HepG2 (cell line): ENCODE data around the gene FLYWCH1. TPM values are rescaled to one million over a fixed set of nuclear protein-coding genes. Genes with fewer than 3 reads are reported as not detected.

Source experiments
- ATAC-seq: fragments of 200-7000 bp; cut with Tn5 transposase; 3 replicates; pipeline ENCODE4 v1.9.1; 2020; ENCODE audit warnings: mild to moderate bottlenecking, moderate library complexity
- BruUV-seq: library from RNA; stranded (reverse); fragments of 400-500 nt; replicated peaks from 2 replicates; lab custom pipeline; 2021; lab: Mats Ljungman, UMichigan
- CTCF ChIA-PET: fragments of 300-600 bp; formaldehyde crosslinking; extraction: SDS; loops from one replicate; lab custom pipeline; 2021; ENCODE audit warnings: low total read pairs, inconsistent platforms, low intra/inter-chr PET ratio; lab: Yijun Ruan, JAX
- POLR2A ChIA-PET: fragments of 350-600 bp; sonication (Branson Sonifier 250); formaldehyde crosslinking; loops from one replicate; lab custom pipeline; 2020; ENCODE audit warnings: antibody characterized with exemption, inconsistent platforms; lab: Yijun Ruan, JAX
- DNase-seq: peaks from one replicate; pipeline ENCODE4 v3.0.0-alpha.2; 2015; ENCODE audit warnings: low spot score
- FAIRE-seq: peaks from 3 replicates; lab custom pipeline; 2011; peaks lifted over from hg19 to GRCh38; lab: Jason Lieb, UNC
- H2AFZ ChIP-seq: one replicate; pipeline ENCODE4 v1.6.1; 2011; ENCODE audit warnings: low read length, inconsistent platforms
- H3K27ac ChIP-seq: fragments of 300-600 bp; 3 replicates; pipeline ENCODE4 v1.8.0; 2011; ENCODE audit warnings: mixed run types, mild to moderate bottlenecking, mixed read lengths, low read length, inconsistent platforms; ENCODE audit not compliant: insufficient read depth; ENCODE audit errors: extremely low read length
- H3K27me3 ChIP-seq, 2 experiments: fragments of 200-600 bp in 1 of 2; 2 replicates in 1 of 2; 3 replicates in 1 of 2; pipeline versions ENCODE4 v1.6.0 to v1.8.0; 2011; ENCODE audit warnings: low read length in 2 of 2, mild to moderate bottlenecking in 2 of 2, moderate library complexity in 2 of 2, inconsistent platforms in 1 of 2; ENCODE audit not compliant: insufficient read depth in 2 of 2, control insufficient read depth in 1 of 2
- H3K36me3 ChIP-seq, 2 experiments: fragments of 200-600 bp in 1 of 2; replicated peaks in 1 of 2; 2 replicates in 1 of 2; 3 replicates in 1 of 2; pipeline versions ENCODE4 v1.5.1 to v1.8.0; 2011; ENCODE audit warnings: low read length in 2 of 2, inconsistent platforms in 1 of 2; ENCODE audit not compliant: insufficient read depth in 2 of 2, control insufficient read depth in 1 of 2
- H3K4me1 ChIP-seq: 2 replicates; pipeline ENCODE4 v1.5.1; 2012; ENCODE audit warnings: low read length, inconsistent platforms; ENCODE audit not compliant: insufficient read depth
- H3K4me2 ChIP-seq: 2 replicates; pipeline ENCODE4 v1.6.0; 2011; ENCODE audit warnings: low read depth, low read length, inconsistent platforms
- H3K4me3 ChIP-seq, 3 experiments: fragments of 200-600 bp in 1 of 3; sonication (generic), shearing (Covaris generic) in 1 of 3; replicated peaks in 1 of 3; 2 replicates each; pipeline ENCODE4 v1.5.1; 2011 to 2016; ENCODE audit warnings: low read length in 3 of 3, inconsistent platforms in 2 of 3, low read depth in 2 of 3, mild to moderate bottlenecking in 2 of 3, control low read depth in 1 of 3, mixed read lengths in 1 of 3; ENCODE audit not compliant: insufficient read depth in 1 of 3
- H3K79me2 ChIP-seq: one replicate; pipeline ENCODE4 v1.6.1; 2011; ENCODE audit warnings: low read length, inconsistent platforms; ENCODE audit not compliant: insufficient read depth
- H3K9ac ChIP-seq: 2 replicates; pipeline ENCODE4 v1.6.0; 2011; ENCODE audit warnings: mild to moderate bottlenecking, low read depth, low read length, inconsistent platforms; ENCODE audit not compliant: insufficient read depth
- H3K9me3 ChIP-seq: 2 replicates; pipeline ENCODE4 v1.5.1; 2012; ENCODE audit warnings: mild to moderate bottlenecking, low read length
- H4K20me1 ChIP-seq: 2 replicates; pipeline ENCODE4 v1.6.0; 2011; ENCODE audit warnings: inconsistent platforms, mild to moderate bottlenecking, low read length, moderate library complexity; ENCODE audit not compliant: insufficient read depth
- DR1 ChIP-seq: sonication (generic); formaldehyde crosslinking; IDR thresholded peaks from 2 replicates; pipeline ENCODE4 v1.8.0; 2021; ENCODE audit warnings: mild to moderate bottlenecking, missing genetic modification reagents, inconsistent platforms
- HNRNPL ChIP-seq: fragments of 200-400 bp; formaldehyde crosslinking; IDR thresholded peaks from 2 replicates; pipeline ENCODE4 v1.6.1; 2017; ENCODE audit warnings: mild to moderate bottlenecking, low read depth, low read length
- PHF8 ChIP-seq: sonication (generic); formaldehyde crosslinking; IDR thresholded peaks from 2 replicates; pipeline ENCODE4 v1.5.0; 2020; ENCODE audit warnings: missing genetic modification reagents
- SALL2 ChIP-seq: sonication (generic); formaldehyde crosslinking; IDR thresholded peaks from 2 replicates; pipeline ENCODE4 v1.8.1; 2023; ENCODE audit warnings: mild to moderate bottlenecking, missing genetic modification reagents, inconsistent platforms
- SOX5 ChIP-seq: IDR thresholded peaks from 2 replicates; pipeline ENCODE4 v1.6.1; 2016; ENCODE audit warnings: borderline replicate concordance
- ZNF260 ChIP-seq: sonication (generic); formaldehyde crosslinking; IDR thresholded peaks from 2 replicates; pipeline ENCODE4 v1.4.0; 2020; ENCODE audit warnings: missing genetic modification reagents, low read depth, mild to moderate bottlenecking, borderline replicate concordance
- ZNF3 ChIP-seq: IDR thresholded peaks from 2 replicates; pipeline ENCODE4 v1.7.0; 2017; ENCODE audit warnings: inconsistent platforms
- ZNF510 ChIP-seq: sonication (generic); formaldehyde crosslinking; IDR thresholded peaks from 2 replicates; pipeline ENCODE4 v1.4.0; 2020; ENCODE audit warnings: low read depth, mild to moderate bottlenecking, missing genetic modification reagents
- ZNF687 ChIP-seq: sonication (generic); formaldehyde crosslinking; IDR thresholded peaks from 2 replicates; pipeline ENCODE4 v1.5.1; 2020; ENCODE audit warnings: mild to moderate bottlenecking, missing genetic modification reagents, moderate library complexity
- ZNF768 ChIP-seq: sonication (generic); formaldehyde crosslinking; IDR thresholded peaks from 2 replicates; pipeline ENCODE4 v1.4.0; 2020; ENCODE audit warnings: missing genetic modification reagents
- ZNF782 ChIP-seq: sonication (generic); formaldehyde crosslinking; IDR thresholded peaks from 2 replicates; pipeline ENCODE4 v1.4.0; 2020; ENCODE audit warnings: missing genetic modification reagents, mild to moderate bottlenecking, borderline replicate concordance
- WGBS: methylation state at CpG from one replicate; pipeline ENCODE4 v1.1.6; 2017; ENCODE audit warnings: low lambda C conversion rate; 5-methylcytosine and 5-hydroxymethylcytosine counted together
- in situ Hi-C: cut with HindIII; loops from 2 replicates; pipeline ENCODE4 v1.10.0; 2017; ENCODE audit warnings: low pct_unique_long_range_greater_than_20kb; ENCODE audit not compliant: extremely low pct_ligation_motif_present
- intact Hi-C: fragments of 100-400 bp; cut with micrococcal nuclease; formaldehyde crosslinking; loops from one replicate; pipeline ENCODE4 v1.10.0; 2022; ENCODE audit not compliant: unreplicated experiment
- polyA plus RNA-seq, 8 experiments: library from polyadenylated mRNA; depleted of rRNA in 3 of 8; stranded (reverse) in 7 of 8; unstranded in 1 of 8; fragments of >200 nt; fragmentation: Illumina TruSeq in 4 of 8; extraction: Trizol in 4 of 8; gene quantifications; 2 replicates each; pipeline versions ENCODE4 v1.2.1 to v1.2.3, GENCODE V29; 2011 to 2016; ENCODE audit warnings: low read depth in 4 of 8, missing spikeins in 1 of 8, mixed read lengths in 1 of 8; ENCODE audit not compliant: insufficient read depth in 1 of 8
- total RNA-seq, 5 experiments: library from RNA; depleted of rRNA; stranded (reverse); fragments of >200 nt; fragmentation: Illumina TruSeq; extraction: Trizol; gene quantifications; 2 replicates each; pipeline ENCODE4 v1.2.3, GENCODE V29; 2016; ENCODE audit warnings: low read depth in 1 of 5

The FLYWCH1 gene
- total and polyA plus RNA-seq, 2 of the 13 experiments (the other 11 are each of a cell fraction or from before 2014, with no cell fraction given): 7.3 to 12.4 TPM

GRCh38 chr16:2985462-2985861, 73.7 kb downstream of the FLYWCH1 start:
- ATAC-seq: no peak
- peaks cover 26% of the 10 kb centered on the region for H3K4me1 ChIP-seq
- no peaks in the 10 kb centered on the region for H3K79me2 ChIP-seq
- POLR2A ChIA-PET: no interaction called here
- FAIRE-seq: no peak
- no peak overlapping the region for H3K27ac ChIP-seq
- in situ Hi-C loops: no loop called here
- no peaks in the 10 kb centered on the region for H4K20me1 ChIP-seq
- no peak for TF ChIP-seq DR1
- no peak for TF ChIP-seq ZNF510 (CRISPR knock-in tag)
- no peak for TF ChIP-seq SOX5 (CRISPR knock-in tag)
- TF ChIP-seq ZNF768 (CRISPR knock-in tag): peak; percentile 19; the same call in 1 of the 2 replicates
- TF ChIP-seq, all 625 proteins: peak for 1
- CTCF ChIA-PET: no interaction called here
- no CpG with 5 or more reads among the region's 9 CpGs for WGBS
- BruUV-seq: no TSS peak
- Histone ChIP-seq H3K4me3 (no peak overlapping the region), H3K9ac (no peak overlapping the region), H2AFZ (no peak overlapping the region), H3K27me3 (peaks cover 19 to 52% of the 10 kb centered on the region in 2 experiments), H3K9me3 (no peaks in the 10 kb centered on the region), H3K4me2 (no peak overlapping the region), H3K36me3 (no peaks in the 10 kb centered on the region)
- intact Hi-C loops: no loop called here
- DNase-seq: no peak

GRCh38 chr16:2985893-2986355, 74.2 kb downstream of the FLYWCH1 start:
- H3K4me3 ChIP-seq: no peak overlapping the region
- ATAC-seq (peak; percentile 3; the same call in 1 of the 3 replicates), DNase-seq (no peak), FAIRE-seq (no peak)
- BruUV-seq: no TSS peak
- no peaks in the 10 kb centered on the region for H3K79me2 ChIP-seq
- no peaks in the 10 kb centered on the region for H3K36me3 ChIP-seq
- no peak overlapping the region for H3K27ac ChIP-seq
- peaks cover 25% of the 10 kb centered on the region for H3K4me1 ChIP-seq
- ChIA-PET POLR2A (no interaction called here), CTCF (no interaction called here)
- 0% methylated on average over 1 of the region's 15 CpGs for WGBS
- no peak overlapping the region for H3K9ac ChIP-seq
- no peaks in the 10 kb centered on the region for H4K20me1 ChIP-seq
- TF ChIP-seq PHF8 (no peak), ZNF687 (CRISPR knock-in tag) (0 out of 2 replicates have a peak, but pooled peaks have one; percentile 1), ZNF782 (CRISPR knock-in tag) (no peak), ZNF3 (no peak), HNRNPL (0 out of 2 replicates have a peak, but pooled peaks have one; percentile 45), ZNF260 (no peak), SALL2 (CRISPR knock-in tag) (no peak)
- peaks cover 19 to 56% of the 10 kb centered on the region in 2 experiments for H3K27me3 ChIP-seq
- no peaks in the 10 kb centered on the region for H3K9me3 ChIP-seq
- H2AFZ ChIP-seq: no peak overlapping the region
- intact Hi-C loops (no loop called here), in situ Hi-C loops (no loop called here)
- no peak overlapping the region for H3K4me2 ChIP-seq
